Gastrocnemius medialis (tissue), 4 donors: ENCODE measurements around the gene ARSI. TPM values are rescaled to one million over a fixed set of nuclear protein-coding genes. Genes with fewer than 3 reads are reported as not detected.

Experiments used
- ATAC-seq, 2 donors: fragments of 150-250 bp; one replicate each; pipeline ENCODE4 v1.9.1; 2016
- DNase-seq, 2 donors: peaks; one replicate each; pipeline ENCODE4 v3.0.0-alpha.2; 2019
- H3K27ac ChIP-seq, 4 donors: fragments of 200-600 bp; sonication (generic); 1 replicate in 1 of 4; 2 replicates in 3 of 4; pipeline ENCODE4 v1.5.1; 2016 to 2018; ENCODE audit warnings: mild to moderate bottlenecking in 2 of 4, moderate library complexity in 1 of 4
- H3K27me3 ChIP-seq, 3 donors: fragments of 200-600 bp; sonication (generic) in 2 of 3; 1 replicate in 1 of 3; 2 replicates in 2 of 3; pipeline versions ENCODE4 v1.5.1 to v1.6.0; 2016 to 2019; ENCODE audit warnings: mild to moderate bottlenecking in 1 of 3, moderate library complexity in 1 of 3
- H3K36me3 ChIP-seq, 2 donors: fragments of 200-600 bp; sonication (generic) in 1 of 2; one replicate each; pipeline ENCODE4 v1.5.1; 2017 to 2018
- H3K4me1 ChIP-seq, 2 donors: fragments of 200-600 bp; sonication (generic) in 1 of 2; one replicate each; pipeline ENCODE4 v1.5.1; 2016 to 2017; ENCODE audit warnings: mild to moderate bottlenecking in 2 of 2
- H3K4me3 ChIP-seq, 4 donors: fragments of 200-600 bp; sonication (generic) in 3 of 4; 1 replicate in 1 of 4; 2 replicates in 3 of 4; pipeline ENCODE4 v1.5.1; 2016 to 2019; ENCODE audit warnings: mild to moderate bottlenecking in 2 of 4
- H3K9me3 ChIP-seq, 3 donors: fragments of 200-600 bp; sonication (generic) in 2 of 3; 1 replicate in 1 of 3; 2 replicates in 2 of 3; pipeline ENCODE4 v1.5.1; 2016 to 2019
- CTCF ChIP-seq, 5 experiments: fragments of 450-650 bp in 3 of 5; fragments of 200-600 bp in 2 of 5; sonication (generic) in 2 of 5; IDR thresholded peaks in 4 of 5; conservative IDR thresholded peaks in 1 of 5; 1 replicate in 4 of 5; 2 replicates in 1 of 5; pipeline ENCODE4 v1.5.1; 2016 to 2019; ENCODE audit warnings: antibody characterized with exemption in 5 of 5, mild to moderate bottlenecking in 3 of 5, moderate library complexity in 3 of 5
- POLR2A ChIP-seq, 2 donors: fragments of 450-650 bp; IDR thresholded peaks; one replicate each; pipeline ENCODE4 v1.6.1; 2017; ENCODE audit warnings: antibody characterized with exemption in 2 of 2, mild to moderate bottlenecking in 2 of 2, moderate library complexity in 2 of 2
- in situ Hi-C, 4 donors: fragments of 200-750 bp; cut with MboI; loops; one replicate each; pipeline versions ENCODE4 v1.15.0 to v1.8.0; 2017; ENCODE audit warnings: low sequenced_read_pairs in 4 of 4
- intact Hi-C: fragments of 100-400 bp; cut with DNase I; formaldehyde crosslinking; loops from one replicate; pipeline ENCODE4 v1.15.1; 2023; ENCODE audit warnings: low total_unique reads
- total RNA-seq, 4 donors: library from RNA; depleted of rRNA; stranded (reverse); fragments of >200 nt; gene quantifications; one replicate each; pipeline versions ENCODE4 v1.1.0 to v1.2.3, GENCODE V29; 2016

Gene ARSI
- total RNA-seq, 4 donors from 2014 or later, result not detected

GRCh38 chr5:150271296-150271692, 31.4 kb downstream of the ARSI start:
- intact Hi-C loops, result loop anchor here (10.0 kb wide), 1 partner anchor 164 kb away; no protein-coding TSS in a partner anchor

GRCh38 chr5:150270541-150271295, 32.0 kb downstream of the ARSI start:
- no peak for TF ChIP-seq POLR2A (IDR thresholded peaks at IDR 0.05)
- TF ChIP-seq CTCF (IDR thresholded peaks at IDR 0.05 in 4 of 5, conservative IDR thresholded peaks at IDR 0.05 in 1 of 5), result no peak
- Histone ChIP-seq H3K4me3 (no peak overlapping the region), H3K9me3 (no peaks in the 10 kb centered on the region), H3K27me3 (no peaks in the 10 kb centered on the region), H3K36me3 (no peaks in the 10 kb centered on the region), H3K4me1 (peaks cover 13 to 15% of the 10 kb centered on the region in 2 donors), H3K27ac (peak overlapping the region; percentile 59 to 72 (median 68))
- DNase-seq (peak; percentile 62 to 84), ATAC-seq (peak; percentile 93 to 95)
- in situ Hi-C loops, result no loop called here
- intact Hi-C loops, result loop anchor here (1.0 to 10.0 kb wide), 2 partner anchors 25 to 164 kb away; no protein-coding TSS in a partner anchor

More at GRCh38 chr5:150271296-150271692, 31.4 kb downstream of the ARSI start:
- DNase-seq (no peak), ATAC-seq (no peak)
- in situ Hi-C loops, result no loop called here
- Histone ChIP-seq H3K9me3 (no peaks in the 10 kb centered on the region), H3K4me3 (no peak overlapping the region), H3K36me3 (no peaks in the 10 kb centered on the region), H3K4me1 (peaks cover 13 to 15% of the 10 kb centered on the region in 2 donors), H3K27me3 (no peaks in the 10 kb centered on the region), H3K27ac (peak overlapping the region in 3 of 4 donors; percentile 59 to 72 (median 67))
- TF ChIP-seq CTCF (IDR thresholded peaks at IDR 0.05 in 4 of 5, conservative IDR thresholded peaks at IDR 0.05 in 1 of 5) (no peak), POLR2A (IDR thresholded peaks at IDR 0.05) (no peak)

GRCh38 chr5:150266871-150267291, 35.8 kb downstream of the ARSI start:
- no peak overlapping the region for H3K4me3 ChIP-seq
- no peak overlapping the region for H3K27ac ChIP-seq
- no peak for TF ChIP-seq CTCF (IDR thresholded peaks at IDR 0.05 in 4 of 5, conservative IDR thresholded peaks at IDR 0.05 in 1 of 5)
- TF ChIP-seq POLR2A (IDR thresholded peaks at IDR 0.05), result no peak
- in situ Hi-C loops (no loop called here), intact Hi-C loops (no loop called here)
- H3K9me3 ChIP-seq, result no peaks in the 10 kb centered on the region
- DNase-seq, result no peak
- no peaks in the 10 kb centered on the region for H3K27me3 ChIP-seq
- no peaks in the 10 kb centered on the region for H3K36me3 ChIP-seq
- no peak for ATAC-seq
- H3K4me1 ChIP-seq, result peaks cover 24 to 30% of the 10 kb centered on the region in 2 donors

GRCh38 chr5:150265870-150266383, 36.8 kb downstream of the ARSI start:
- H3K9me3 ChIP-seq, result no peaks in the 10 kb centered on the region
- DNase-seq, result no peak
- TF ChIP-seq POLR2A (IDR thresholded peaks at IDR 0.05) (no peak), CTCF (IDR thresholded peaks at IDR 0.05 in 4 of 5, conservative IDR thresholded peaks at IDR 0.05 in 1 of 5) (no peak)
- H3K4me1 ChIP-seq, result peaks cover 19 to 27% of the 10 kb centered on the region in 2 donors
- no peaks in the 10 kb centered on the region for H3K27me3 ChIP-seq
- H3K27ac ChIP-seq, result no peak overlapping the region
- intact Hi-C loops (no loop called here), in situ Hi-C loops (no loop called here)
- no peaks in the 10 kb centered on the region for H3K36me3 ChIP-seq
- H3K4me3 ChIP-seq, result no peak overlapping the region
- ATAC-seq, result no peak
